K562 (cell line): ENCODE results near the gene APCDD1. TPM values are rescaled to one million over a fixed set of nuclear protein-coding genes. Genes with fewer than 3 reads are reported as not detected.

ENCODE experiments used
- ATAC-seq: fragments of 200-7000 bp; cut with Tn5 transposase; 3 replicates; pipeline ENCODE4 v1.9.1; 2020; ENCODE audit warnings: moderate library complexity
- BruUV-seq: library from RNA; stranded (reverse); fragments of 400-500 nt; replicated peaks from 2 replicates; lab custom pipeline; 2021; lab: Mats Ljungman, UMichigan
- CTCF ChIA-PET: fragments of 300-600 bp; formaldehyde crosslinking; extraction: SDS; loops from one replicate; lab custom pipeline; 2021; ENCODE audit warnings: low intra/inter-chr PET ratio; lab: Yijun Ruan, JAX
- POLR2A ChIA-PET: fragments of 300-600, 350-650 bp; sonication (Branson Sonifier 250); formaldehyde crosslinking; extraction: SDS; loops from one replicate; lab custom pipeline; 2021; ENCODE audit warnings: antibody characterized with exemption, inconsistent platforms; lab: Yijun Ruan, JAX
- DNase-seq, 4 experiments: peaks; one replicate each; pipeline versions ENCODE4 v3.0.0 to v3.0.0-alpha.2; 2011 to 2018; ENCODE audit warnings: low spot score in 3 of 4, mixed read lengths in 3 of 4; ENCODE audit errors: extremely low read depth in 1 of 4
- FAIRE-seq: peaks from 2 replicates; lab custom pipeline; 2011; peaks lifted over from hg19 to GRCh38; lab: Jason Lieb, UNC
- H2AFZ ChIP-seq: 2 replicates; pipeline ENCODE4 v1.6.0; 2011; ENCODE audit warnings: low read depth, low read length, control low read depth, inconsistent platforms
- H3K27ac ChIP-seq: fragments of 200-600 bp; 3 replicates; pipeline ENCODE4 v1.8.0; 2011; ENCODE audit warnings: low read depth, mild to moderate bottlenecking, control low read depth, inconsistent platforms, low read length, moderate library complexity, mixed read lengths; ENCODE audit errors: extremely low read depth
- H3K27me3 ChIP-seq, 2 experiments: fragments of 300-600 bp in 1 of 2; 2 replicates in 1 of 2; 3 replicates in 1 of 2; pipeline versions ENCODE4 v1.6.0 to v1.8.0; 2011; ENCODE audit warnings: inconsistent platforms in 2 of 2, low read length in 2 of 2, mild to moderate bottlenecking in 1 of 2, mixed read lengths in 1 of 2, moderate library complexity in 1 of 2; ENCODE audit not compliant: control insufficient read depth in 2 of 2, insufficient read depth in 2 of 2
- H3K36me3 ChIP-seq: fragments of 300-600 bp; 3 replicates; pipeline ENCODE4 v1.8.0; 2011; ENCODE audit warnings: mild to moderate bottlenecking, low read length, inconsistent platforms; ENCODE audit not compliant: control insufficient read depth, insufficient read depth
- H3K4me1 ChIP-seq, 2 experiments: fragments of 200-600 bp in 1 of 2; replicated peaks in 1 of 2; 2 replicates in 1 of 2; 3 replicates in 1 of 2; pipeline versions ENCODE4 v1.5.1 to v1.8.0; 2011; ENCODE audit warnings: inconsistent platforms in 2 of 2, low read length in 2 of 2, mild to moderate bottlenecking in 1 of 2, mixed read lengths in 1 of 2, moderate library complexity in 1 of 2; ENCODE audit not compliant: control insufficient read depth in 2 of 2, insufficient read depth in 2 of 2
- H3K4me2 ChIP-seq: 2 replicates; pipeline ENCODE4 v1.6.1; 2011; ENCODE audit warnings: low read length, control low read depth, inconsistent platforms, mixed read lengths; ENCODE audit not compliant: insufficient read depth
- H3K4me3 ChIP-seq: fragments of 200-600 bp; sonication (generic), shearing (Covaris generic); 2 replicates; pipeline ENCODE4 v1.5.1; 2016; ENCODE audit warnings: control low read depth, inconsistent platforms
- H3K79me2 ChIP-seq: fragments of 200-600 bp; 3 replicates; pipeline ENCODE4 v1.8.0; 2011; ENCODE audit warnings: low read length, inconsistent platforms; ENCODE audit not compliant: control insufficient read depth, insufficient read depth
- H3K9ac ChIP-seq, 2 experiments: 2 replicates each; pipeline versions ENCODE4 v1.6.0 to v1.6.1; 2011; ENCODE audit warnings: low read depth in 2 of 2, low read length in 2 of 2, control low read depth in 1 of 2, inconsistent platforms in 1 of 2, mild to moderate bottlenecking in 1 of 2, mixed read lengths in 1 of 2; ENCODE audit not compliant: insufficient read depth in 1 of 2
- H3K9me1 ChIP-seq: one replicate; pipeline ENCODE4 v1.6.0; 2011; ENCODE audit warnings: inconsistent platforms, mild to moderate bottlenecking, low read length, moderate library complexity; ENCODE audit not compliant: control insufficient read depth, insufficient read depth
- H3K9me3 ChIP-seq: replicated peaks from 2 replicates; pipeline ENCODE4 v1.5.1; 2011; ENCODE audit warnings: low read depth, low read length, inconsistent platforms; ENCODE audit not compliant: control insufficient read depth, insufficient read depth
- H4K20me1 ChIP-seq: replicated peaks from 2 replicates; pipeline ENCODE4 v1.6.1; 2011; ENCODE audit warnings: low read length, inconsistent platforms, mixed read lengths; ENCODE audit not compliant: control insufficient read depth, insufficient read depth
- BRCA1 ChIP-seq, 2 experiments: fragments of 450-650 bp in 1 of 2; sonication (generic) in 1 of 2; formaldehyde crosslinking in 1 of 2; IDR thresholded peaks; 2 replicates each; pipeline versions ENCODE4 v1.5.0 to v1.6.1; 2017 to 2020; ENCODE audit warnings: mild to moderate bottlenecking in 1 of 2, missing genetic modification reagents in 1 of 2
- EZH2 ChIP-seq: IDR thresholded peaks from 2 replicates; pipeline ENCODE4 v1.6.1; 2012; ENCODE audit warnings: low read depth, mild to moderate bottlenecking, inconsistent platforms, low read length, borderline replicate concordance
- HDGF ChIP-seq: fragments of 450-650 bp; IDR thresholded peaks from 2 replicates; pipeline ENCODE4 v1.6.1; 2016
- RAD21 ChIP-seq, 2 experiments: fragments of 250-450 bp in 1 of 2; fragments of 450-650 bp in 1 of 2; sonication (Bioruptor Pico) in 1 of 2; formaldehyde crosslinking in 1 of 2; IDR thresholded peaks in 1 of 2; conservative IDR thresholded peaks in 1 of 2; 2 replicates each; pipeline versions ENCODE4 v1.4.0 to v1.8.0; 2020 to 2022; ENCODE audit warnings: mild to moderate bottlenecking in 2 of 2, moderate library complexity in 1 of 2
- SNIP1 ChIP-seq: fragments of 450-650 bp; IDR thresholded peaks from 2 replicates; pipeline ENCODE4 v1.7.1; 2017; ENCODE audit warnings: low read depth, mild to moderate bottlenecking
- SRSF1 ChIP-seq: fragments of 200-400 bp; formaldehyde crosslinking; IDR thresholded peaks from 2 replicates; pipeline ENCODE4 v1.6.1; 2017; ENCODE audit warnings: mild to moderate bottlenecking, low read depth, low read length, moderate library complexity
- TCF15 ChIP-seq: fragments of 250-450 bp; sonication (Bioruptor Pico); IDR thresholded peaks from 2 replicates; pipeline ENCODE4 v1.8.0; 2022; ENCODE audit warnings: moderate library complexity, mild to moderate bottlenecking, inconsistent platforms
- ZNF263 ChIP-seq: sonication (generic); formaldehyde crosslinking; IDR thresholded peaks from 2 replicates; pipeline ENCODE4 v1.8.0; 2022; ENCODE audit warnings: mild to moderate bottlenecking, missing genetic modification reagents, borderline replicate concordance
- ZNF316 ChIP-seq: fragments of 450-650 bp; IDR thresholded peaks from 2 replicates; pipeline ENCODE4 v1.6.1; 2016
- ZNF766 ChIP-seq: fragments of 200-800 bp; sonication (Bioruptor generic); conservative IDR thresholded peaks from 2 replicates; pipeline ENCODE4 v1.6.1; 2016; ENCODE audit warnings: missing genetic modification characterization, missing compliant biosample characterization
- WGBS: fragments of 100-300 bp; shearing (Covaris generic); methylation state at CpG from one replicate; pipeline ENCODE4 v1.1.6; 2016; ENCODE audit warnings: low coverage, mixed read lengths; ENCODE audit not compliant: insufficient coverage; ENCODE audit errors: missing lambda C conversion rate; 5-methylcytosine and 5-hydroxymethylcytosine counted together
- in situ Hi-C: fragments of 300-500 bp; cut with MboI; formaldehyde crosslinking; loops from 4 replicates; pipeline ENCODE4 v1.15.0; 2018; ENCODE audit warnings: inconsistent platforms, mixed read lengths
- intact Hi-C: fragments of 100-400 bp; cut with micrococcal nuclease; formaldehyde crosslinking; loops from 2 replicates; pipeline ENCODE4 v1.14.2; 2022
- polyA plus RNA-seq, 8 experiments: library from polyadenylated mRNA; depleted of rRNA in 4 of 8; stranded (reverse) in 5 of 8; unstranded in 3 of 8; fragments of >200 nt; fragmentation: Nextera tagmentation in 2 of 8; fragmentation: Illumina TruSeq in 1 of 8; extraction: Ambion mirVana in 2 of 8; extraction: Trizol in 1 of 8; gene quantifications; 2 replicates each; pipeline versions ENCODE4 v1.2.1 to v1.2.3, GENCODE V29; 2011 to 2014; ENCODE audit warnings: inconsistent platforms in 1 of 8, missing spikeins in 1 of 8
- total RNA-seq, 7 experiments: library from RNA; depleted of rRNA in 6 of 7; stranded (reverse); fragments of >200 nt in 6 of 7; fragmentation: Illumina TruSeq in 2 of 7; extraction: Trizol in 2 of 7; gene quantifications; 2 replicates each; pipeline versions ENCODE4 v1.2.1 to v1.2.3, GENCODE V29; 2011 to 2021; ENCODE audit warnings: low replicate concordance in 1 of 7
- TF ChIP-seq, protein P1 (sequence below): fragments of 250-450 bp; sonication (Bioruptor Pico); IDR thresholded peaks from 2 replicates; pipeline ENCODE4 v1.4.0; 2020; ENCODE audit warnings: mild to moderate bottlenecking, moderate library complexity
- TF ChIP-seq, protein P2 (sequence below), 3 experiments: fragments of 200-800 bp in 1 of 3; sonication (Bioruptor generic) in 1 of 3; sonication (generic) in 1 of 3; formaldehyde crosslinking in 1 of 3; IDR thresholded peaks; 2 replicates each; pipeline versions ENCODE4 v1.6.1 to v1.8.0; 2016 to 2022; ENCODE audit warnings: mild to moderate bottlenecking in 2 of 3, missing compliant biosample characterization in 2 of 3, missing genetic modification characterization in 2 of 3, missing genetic modification reagents in 1 of 3
- TF ChIP-seq, protein P3 (sequence below): sonication (generic); formaldehyde crosslinking; IDR thresholded peaks from 2 replicates; pipeline ENCODE4 v1.9.0; 2022; ENCODE audit warnings: mild to moderate bottlenecking, missing genetic modification reagents

The APCDD1 gene
- total and polyA plus RNA-seq, 9 of the 15 experiments (the other 6 are each of a cell fraction or from before 2014, with no cell fraction given) = 0.07 TPM; not detected in 8

DNA sequence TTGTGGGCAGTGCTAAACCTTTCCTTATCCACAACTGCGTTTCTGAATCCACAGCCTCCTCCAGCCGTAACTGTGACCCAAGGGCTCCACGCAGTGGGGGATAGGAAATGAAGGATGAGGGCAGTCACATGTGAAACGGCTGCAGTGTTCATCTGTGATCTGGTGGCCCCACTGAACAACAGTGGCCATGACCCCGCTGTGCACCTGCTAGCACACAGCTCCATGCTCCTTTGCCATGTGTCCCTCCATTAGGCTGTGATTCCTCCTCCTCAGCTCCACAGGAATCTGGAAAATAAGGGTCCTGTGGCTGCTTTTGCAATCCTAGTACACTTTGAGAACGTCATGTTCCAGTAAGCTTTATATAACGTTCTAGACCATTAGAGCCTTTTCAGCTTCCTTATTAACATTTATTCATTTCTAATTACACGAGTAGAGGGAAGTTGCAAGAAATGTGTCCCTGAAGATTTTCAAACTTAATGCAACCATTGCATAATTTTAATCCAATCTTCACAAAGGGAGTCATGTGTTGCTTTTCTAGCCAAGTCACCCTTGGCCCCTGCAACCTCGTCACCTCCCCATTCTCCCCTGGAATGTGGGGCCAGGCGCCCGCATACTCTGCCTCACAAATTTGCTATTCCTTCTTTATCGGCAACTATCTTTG lies 64.3 kb downstream of the APCDD1 start:
- Histone ChIP-seq H3K9ac (no peak overlapping the region), H3K4me2 (no peak overlapping the region), H4K20me1 (no peaks in the 10 kb centered on the region), H3K79me2 (no peaks in the 10 kb centered on the region), H2AFZ (no peak overlapping the region), H3K4me3 (no peak overlapping the region), H3K27ac (no peak overlapping the region), H3K9me3 (no peaks in the 10 kb centered on the region), H3K9me1 (no peaks in the 10 kb centered on the region), H3K27me3 (peaks cover 15 to 33% of the 10 kb centered on the region in 2 experiments; a peak in 4 of 5 replicates), H3K36me3 (no peaks in the 10 kb centered on the region), H3K4me1 (no peaks in the 10 kb centered on the region; a peak in 1 of 5 replicates)
- DNase-seq (peak; percentile 33 to 48 (median 36)), ATAC-seq (peak; percentile 61), FAIRE-seq (no peak)
- intact Hi-C loops (no loop called here), in situ Hi-C loops (no loop called here)
- CTCF ChIA-PET = interaction anchor here (1.1 to 2.1 kb wide), 2 partner anchors 547 kb away, joined by 3 to 12 read pairs; no protein-coding TSS in a partner anchor
- POLR2A ChIA-PET = interaction anchor here (0.6 to 1.5 kb wide), 3 partner anchors 11 to 654 kb away, joined by 3 to 5 read pairs (median 3); no protein-coding TSS in a partner anchor
- 1% methylated on average over 12 of the region's 12 CpGs for WGBS
- BruUV-seq = no TSS peak
- TF ChIP-seq TCF15 (CRISPR knock-in tag) (no peak), ZNF316 (peak; percentile 57), BRCA1 (IDR thresholded peaks at IDR 0.05) (no peak), BRCA1 (CRISPR knock-in tag; IDR thresholded peaks at IDR 0.05) (no peak), RAD21 (CRISPR knock-in tag; conservative IDR thresholded peaks at IDR 0.05 in 1 of 2, IDR thresholded peaks at IDR 0.05 in 1 of 2) (peak; percentile 51 to 69), SRSF1 (no peak), ZNF263 (CRISPR knock-in tag) (no peak), ZNF766 (CRISPR knock-in tag) (no peak), SNIP1 (no peak), EZH2 (no peak), HDGF (no peak)
- TF ChIP-seq, protein P1, sequence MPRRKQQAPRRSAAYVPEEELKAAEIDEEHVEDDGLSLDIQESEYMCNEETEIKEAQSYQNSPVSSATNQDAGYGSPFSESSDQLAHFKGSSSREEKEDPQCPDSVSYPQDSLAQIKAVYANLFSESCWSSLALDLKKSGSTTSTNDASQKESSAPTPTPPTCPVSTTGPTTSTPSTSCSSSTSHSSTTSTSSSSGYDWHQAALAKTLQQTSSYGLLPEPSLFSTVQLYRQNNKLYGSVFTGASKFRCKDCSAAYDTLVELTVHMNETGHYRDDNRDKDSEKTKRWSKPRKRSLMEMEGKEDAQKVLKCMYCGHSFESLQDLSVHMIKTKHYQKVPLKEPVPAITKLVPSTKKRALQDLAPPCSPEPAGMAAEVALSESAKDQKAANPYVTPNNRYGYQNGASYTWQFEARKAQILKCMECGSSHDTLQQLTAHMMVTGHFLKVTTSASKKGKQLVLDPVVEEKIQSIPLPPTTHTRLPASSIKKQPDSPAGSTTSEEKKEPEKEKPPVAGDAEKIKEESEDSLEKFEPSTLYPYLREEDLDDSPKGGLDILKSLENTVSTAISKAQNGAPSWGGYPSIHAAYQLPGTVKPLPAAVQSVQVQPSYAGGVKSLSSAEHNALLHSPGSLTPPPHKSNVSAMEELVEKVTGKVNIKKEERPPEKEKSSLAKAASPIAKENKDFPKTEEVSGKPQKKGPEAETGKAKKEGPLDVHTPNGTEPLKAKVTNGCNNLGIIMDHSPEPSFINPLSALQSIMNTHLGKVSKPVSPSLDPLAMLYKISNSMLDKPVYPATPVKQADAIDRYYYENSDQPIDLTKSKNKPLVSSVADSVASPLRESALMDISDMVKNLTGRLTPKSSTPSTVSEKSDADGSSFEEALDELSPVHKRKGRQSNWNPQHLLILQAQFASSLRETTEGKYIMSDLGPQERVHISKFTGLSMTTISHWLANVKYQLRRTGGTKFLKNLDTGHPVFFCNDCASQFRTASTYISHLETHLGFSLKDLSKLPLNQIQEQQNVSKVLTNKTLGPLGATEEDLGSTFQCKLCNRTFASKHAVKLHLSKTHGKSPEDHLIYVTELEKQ (CRISPR knock-in tag) = no peak
- TF ChIP-seq, protein P2, sequence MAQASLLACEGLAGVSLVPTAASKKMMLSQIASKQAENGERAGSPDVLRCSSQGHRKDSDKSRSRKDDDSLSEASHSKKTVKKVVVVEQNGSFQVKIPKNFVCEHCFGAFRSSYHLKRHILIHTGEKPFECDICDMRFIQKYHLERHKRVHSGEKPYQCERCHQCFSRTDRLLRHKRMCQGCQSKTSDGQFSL (CRISPR knock-in tag; IDR thresholded peaks at IDR 0.05) = no peak
- TF ChIP-seq, protein P2 (tag; IDR thresholded peaks at IDR 0.05) = no peak
- TF ChIP-seq, protein P3, sequence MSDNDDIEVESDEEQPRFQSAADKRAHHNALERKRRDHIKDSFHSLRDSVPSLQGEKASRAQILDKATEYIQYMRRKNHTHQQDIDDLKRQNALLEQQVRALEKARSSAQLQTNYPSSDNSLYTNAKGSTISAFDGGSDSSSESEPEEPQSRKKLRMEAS = no peak
